HG02610 (cell line): ENCODE results near the gene SLC25A13.
A peak's percentile ranks its signal among the peaks of the same experiment; 100 is the strongest.
"Not testable (repeated sequence)": the region's sequence is repeated elsewhere in the genome, so short reads cannot be mapped to it uniquely, and the experiment has no call there.

Source experiments
- ATAC-seq: cut with Tn5 transposase; IDR thresholded peaks from one replicate; pipeline ENCODE4 v1.9.1; 2021; ENCODE audit warnings: mild to moderate bottlenecking, moderate library complexity; ENCODE audit not compliant: unreplicated experiment

The SLC25A13 gene

GRCh38 chr7:96300502-96300901, 21.4 kb downstream of the SLC25A13 start:
- ATAC-seq: no peak

- ATAC-seq: no peak
These were observed 22.4 kb downstream of the SLC25A13 start for GRCh38 chr7:96299496-96299895.

GRCh38 chr7:96297876-96298275, 24.0 kb downstream of the SLC25A13 start:
- ATAC-seq: no peak

GRCh38 chr7:96297446-96297845, 24.5 kb downstream of the SLC25A13 start:
- ATAC-seq: not testable (repeated sequence)

- not testable (repeated sequence) for ATAC-seq
These were observed 28.0 kb downstream of the SLC25A13 start for GRCh38 chr7:96293911-96294310.

GRCh38 chr7:96287559-96287958, 34.3 kb downstream of the SLC25A13 start:
- ATAC-seq: no peak

- peak; percentile 52 for ATAC-seq
These were observed 34.8 kb downstream of the SLC25A13 start for GRCh38 chr7:96287132-96287531.

GRCh38 chr7:96285579-96285978, 36.3 kb downstream of the SLC25A13 start:
- peak; percentile 49 for ATAC-seq

- peak; percentile 80 for ATAC-seq
These were observed 37.1 kb downstream of the SLC25A13 start for GRCh38 chr7:96284835-96285234.

- ATAC-seq: no peak
These were observed 37.7 kb downstream of the SLC25A13 start for GRCh38 chr7:96284240-96284639.

- no peak for ATAC-seq
These were observed 39.1 kb downstream of the SLC25A13 start for GRCh38 chr7:96282835-96283234.

- ATAC-seq: no peak
These were observed 44.0 kb downstream of the SLC25A13 start for GRCh38 chr7:96277921-96278320.

- ATAC-seq: no peak
These were observed 45.9 kb downstream of the SLC25A13 start for GRCh38 chr7:96276019-96276418.

- ATAC-seq: no peak
These were observed 48.2 kb downstream of the SLC25A13 start for GRCh38 chr7:96273716-96274115.

- ATAC-seq: no peak
These were observed 52.5 kb downstream of the SLC25A13 start for GRCh38 chr7:96269246-96269994.

- no peak for ATAC-seq
These were observed 55.3 kb downstream of the SLC25A13 start for GRCh38 chr7:96266580-96266979.

- ATAC-seq: no peak
These were observed 55.9 kb downstream of the SLC25A13 start for GRCh38 chr7:96266015-96266414.

GRCh38 chr7:96253964-96254363, 67.9 kb downstream of the SLC25A13 start:
- ATAC-seq: no peak

- no peak for ATAC-seq
These were observed 68.5 kb downstream of the SLC25A13 start for GRCh38 chr7:96253441-96253840.

GRCh38 chr7:96250776-96251361, 71.0 kb downstream of the SLC25A13 start:
- ATAC-seq: no peak

- no peak for ATAC-seq
These were observed 73.5 kb downstream of the SLC25A13 start for GRCh38 chr7:96248405-96248804.

GRCh38 chr7:96246919-96247318, 75.0 kb downstream of the SLC25A13 start:
- no peak for ATAC-seq

- no peak for ATAC-seq
These were observed 77.0 kb downstream of the SLC25A13 start for GRCh38 chr7:96244992-96245292.
